CD4-positive, alpha-beta T cell treated with Interleukin-1 beta for 1 hour (primary cell): ENCODE measurements around the gene SYTL3.
A peak's percentile ranks its signal among the peaks of the same experiment; 100 is the strongest.
"Not testable (repeated sequence)": the region's sequence is repeated elsewhere in the genome, so short reads cannot be mapped to it uniquely, and the experiment has no call there.

Experiments
- DNase-seq, 2 donors: peaks; one replicate each; pipeline ENCODE4 v3.0.0-alpha.2; 2020 to 2022

Gene SYTL3, protein sequence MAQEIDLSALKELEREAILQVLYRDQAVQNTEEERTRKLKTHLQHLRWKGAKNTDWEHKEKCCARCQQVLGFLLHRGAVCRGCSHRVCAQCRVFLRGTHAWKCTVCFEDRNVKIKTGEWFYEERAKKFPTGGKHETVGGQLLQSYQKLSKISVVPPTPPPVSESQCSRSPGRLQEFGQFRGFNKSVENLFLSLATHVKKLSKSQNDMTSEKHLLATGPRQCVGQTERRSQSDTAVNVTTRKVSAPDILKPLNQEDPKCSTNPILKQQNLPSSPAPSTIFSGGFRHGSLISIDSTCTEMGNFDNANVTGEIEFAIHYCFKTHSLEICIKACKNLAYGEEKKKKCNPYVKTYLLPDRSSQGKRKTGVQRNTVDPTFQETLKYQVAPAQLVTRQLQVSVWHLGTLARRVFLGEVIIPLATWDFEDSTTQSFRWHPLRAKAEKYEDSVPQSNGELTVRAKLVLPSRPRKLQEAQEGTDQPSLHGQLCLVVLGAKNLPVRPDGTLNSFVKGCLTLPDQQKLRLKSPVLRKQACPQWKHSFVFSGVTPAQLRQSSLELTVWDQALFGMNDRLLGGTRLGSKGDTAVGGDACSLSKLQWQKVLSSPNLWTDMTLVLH

DNA sequence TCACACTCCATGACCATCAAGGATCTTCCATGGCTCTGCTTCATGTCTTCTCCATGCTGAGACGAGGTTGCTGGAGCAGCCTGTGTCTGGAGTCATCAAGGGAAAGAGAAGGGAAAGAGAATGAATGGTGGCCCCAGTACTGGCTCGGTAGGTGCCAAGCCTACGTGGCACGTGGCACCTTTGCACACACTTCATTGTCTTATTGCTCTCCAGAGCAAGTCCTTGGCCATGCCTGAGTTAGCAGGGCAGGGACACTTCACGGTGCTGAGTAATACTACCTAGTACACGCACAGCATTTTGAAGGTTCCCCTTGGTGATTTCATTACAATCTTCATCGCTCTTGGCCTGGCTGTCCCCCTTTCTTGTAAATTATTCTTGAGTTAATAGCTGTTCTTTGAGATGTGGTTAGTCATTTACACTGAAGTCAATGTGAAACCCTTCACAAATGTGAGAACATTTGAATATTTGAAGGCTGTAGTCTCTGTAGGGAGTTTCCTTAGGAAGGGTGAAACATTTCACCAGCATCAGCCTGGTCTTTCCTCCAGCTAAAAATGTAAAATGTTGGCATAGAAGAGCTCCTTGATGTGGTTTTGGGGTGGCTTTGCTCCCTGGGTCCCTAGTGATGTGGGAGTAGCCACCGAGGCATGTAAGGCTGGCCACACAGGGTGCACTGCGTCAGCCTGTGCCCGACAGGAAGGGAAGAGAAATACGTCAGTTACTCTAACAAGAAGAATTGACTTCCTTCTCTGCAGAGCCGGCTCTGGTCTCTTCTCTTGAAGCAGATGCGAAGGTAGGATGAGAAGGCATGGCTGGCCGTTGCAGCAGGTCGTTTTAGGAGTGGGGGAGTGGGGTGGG, at the start of gene SYTL3:
SYTL3 (plus strand) TSS at position 766 of the 855 bp plus-strand sequence. CDS start 13,215 bp downstream, outside the sequence.
- DNase-seq: peak; percentile 89 to 90

DNA sequence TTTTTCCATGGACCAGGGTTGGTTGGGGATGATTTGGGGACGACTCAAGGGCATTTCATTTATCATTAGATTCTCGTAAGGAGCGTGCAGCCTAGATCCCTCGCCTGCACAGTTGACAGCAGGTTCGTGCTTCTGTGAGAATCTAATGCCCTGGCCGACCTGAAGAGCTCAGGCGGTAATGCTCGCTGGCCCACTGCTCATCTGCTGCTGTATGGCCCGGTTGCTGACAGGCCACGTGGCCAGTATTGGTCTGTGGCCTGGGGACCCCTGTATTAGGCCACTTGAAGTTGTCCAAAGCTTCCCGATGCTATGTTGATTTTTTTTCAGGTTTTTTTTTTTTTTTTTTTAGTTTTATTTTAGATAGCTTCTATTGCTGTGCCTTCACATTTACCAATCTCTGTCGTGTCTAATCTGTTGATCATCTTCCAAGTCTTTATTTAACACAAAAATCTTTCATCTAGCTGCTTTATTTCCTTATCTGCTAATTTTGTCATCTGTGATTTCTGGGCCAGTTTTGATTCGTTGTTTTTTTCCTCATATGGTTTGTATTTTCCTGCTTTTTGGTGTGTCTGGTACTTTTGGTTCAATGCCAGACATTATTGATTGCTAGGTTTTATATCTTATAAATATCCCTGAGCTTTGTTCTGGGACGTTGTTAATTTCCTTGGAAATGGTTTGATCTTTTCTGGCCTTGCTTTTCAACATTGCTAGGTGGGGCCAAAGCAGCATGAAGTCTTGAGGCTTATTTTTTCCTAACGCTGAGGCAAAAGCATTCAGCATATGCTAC, 46.4 kb upstream of the SYTL3 start:
- DNase-seq: no peak

DNA sequence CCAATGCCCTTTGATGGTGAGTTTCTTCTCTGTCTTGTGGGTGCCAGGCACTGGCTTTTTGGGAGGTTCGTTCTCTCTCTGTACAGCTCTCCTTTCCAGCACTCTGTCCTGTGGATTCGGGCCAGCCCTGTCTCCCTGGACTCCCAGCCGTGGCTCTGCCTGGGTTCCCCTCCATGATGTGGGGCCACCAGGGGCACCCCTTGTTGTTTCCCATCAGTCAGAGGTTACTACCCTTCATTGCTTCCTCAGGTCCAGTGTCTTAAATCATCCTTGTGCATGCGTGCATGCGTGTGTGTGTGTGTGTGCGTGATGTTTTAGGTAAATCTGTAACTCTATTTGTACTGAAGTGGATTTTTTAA, 45.8 kb upstream of the SYTL3 start:
- no peak for DNase-seq

DNA sequence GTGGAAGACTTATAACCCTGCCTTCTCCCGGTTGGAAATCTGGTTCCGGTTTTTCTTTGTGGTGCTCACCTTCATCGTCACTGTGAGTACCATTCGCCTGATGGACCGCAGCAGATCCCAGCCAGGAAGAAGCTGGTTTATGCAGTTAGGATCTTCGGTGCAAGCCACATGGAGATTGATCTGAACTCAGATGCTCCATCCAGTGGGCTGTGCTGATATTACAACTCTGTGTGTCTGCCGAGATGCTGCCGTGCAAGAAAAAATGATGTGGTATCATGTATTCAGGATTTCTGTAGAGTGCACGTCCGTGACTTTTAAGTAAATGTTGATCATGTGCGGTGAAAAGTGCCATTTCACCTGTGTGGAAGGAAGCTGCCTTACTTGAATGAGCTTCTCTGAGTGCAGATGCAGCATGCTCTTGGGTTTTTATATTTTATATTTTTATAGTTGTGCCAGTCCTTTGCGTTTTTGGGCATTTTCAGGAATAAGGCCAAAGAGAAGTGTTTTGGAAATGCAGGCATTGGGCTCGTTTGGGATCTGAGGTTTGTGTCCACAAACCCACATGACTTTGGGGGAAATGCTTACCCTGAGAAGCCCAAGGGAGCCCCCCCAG, 44.5 kb upstream of the SYTL3 start:
- DNase-seq: peak; percentile 38 to 60

DNA sequence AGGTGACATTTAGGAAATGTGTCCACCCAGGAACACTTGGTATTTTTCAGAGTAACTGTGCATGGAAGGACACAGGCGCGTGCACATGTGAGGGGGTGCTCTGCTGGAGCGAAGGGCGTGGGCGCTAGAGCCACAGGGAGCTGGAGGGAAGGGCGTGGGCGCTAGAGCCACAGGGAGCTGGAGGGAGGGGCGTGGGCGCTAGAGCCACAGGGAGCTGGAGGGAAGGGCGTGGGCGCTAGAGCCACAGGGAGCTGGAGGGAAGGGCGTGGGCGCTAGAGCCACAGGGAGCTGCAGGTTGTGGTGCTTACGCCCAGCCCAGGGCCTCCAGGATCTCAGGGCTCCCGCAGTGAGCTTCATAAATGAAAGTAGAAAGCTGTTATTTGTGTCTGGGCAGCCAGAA, 43.8 kb upstream of the SYTL3 start:
- DNase-seq: not testable (repeated sequence)

DNA sequence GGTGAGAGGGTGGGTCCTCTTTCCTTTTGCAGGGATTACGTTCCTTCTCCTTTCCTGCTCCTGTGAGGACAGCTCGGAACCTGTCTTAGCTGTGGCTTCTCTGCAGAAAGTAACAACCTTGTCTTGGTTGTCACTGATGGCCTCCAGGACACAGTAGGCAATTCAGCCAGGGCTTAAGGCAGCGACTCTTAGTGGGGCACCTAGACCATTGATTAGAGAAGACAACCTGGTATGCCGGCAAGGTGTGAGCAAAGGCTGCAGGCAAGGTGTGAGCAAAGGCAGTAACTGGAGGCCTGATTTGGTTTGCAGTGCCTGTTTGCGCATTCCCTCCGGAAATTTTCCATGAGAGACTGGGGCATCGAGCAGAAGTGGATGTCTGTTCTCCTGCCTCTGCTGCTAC, 42.9 kb upstream of the SYTL3 start:
- DNase-seq: no peak

DNA sequence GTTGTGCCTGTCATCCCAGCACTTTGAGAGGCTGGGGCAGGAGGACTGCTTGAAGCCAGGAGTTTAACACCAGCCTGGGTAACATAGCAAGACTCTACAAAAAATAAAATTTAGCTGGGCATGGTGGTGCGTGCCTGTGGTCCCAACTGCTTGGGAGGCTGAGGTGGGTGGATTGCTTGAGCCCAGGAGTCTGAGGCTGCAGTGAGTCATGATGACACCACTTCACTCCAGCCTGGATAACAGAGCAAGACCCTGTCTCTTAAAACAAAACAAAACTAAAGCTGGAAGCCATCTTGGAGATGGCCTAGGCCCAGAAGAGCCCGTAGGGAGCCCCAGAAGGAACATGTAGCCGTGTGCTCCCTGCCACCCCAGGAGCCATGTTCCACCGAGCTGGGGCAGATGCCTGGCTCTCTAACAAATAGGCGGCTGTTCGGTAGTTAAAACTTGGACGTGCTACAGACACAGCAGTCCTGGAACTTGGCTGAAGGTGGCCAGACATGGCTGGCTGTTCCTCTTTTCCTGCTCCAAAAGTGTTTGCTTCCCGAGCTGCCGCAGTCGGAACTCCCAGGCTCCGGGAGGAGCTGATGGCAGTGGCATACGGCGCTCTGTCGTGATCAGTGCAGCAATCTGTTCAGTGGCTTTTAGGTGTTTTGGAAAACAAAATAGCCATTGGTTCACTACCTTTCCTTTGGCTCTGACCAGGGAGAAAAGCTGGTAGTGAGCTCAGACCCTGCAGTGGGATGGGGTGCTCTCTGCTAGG, 42.3 kb upstream of the SYTL3 start:
- no peak for DNase-seq

DNA sequence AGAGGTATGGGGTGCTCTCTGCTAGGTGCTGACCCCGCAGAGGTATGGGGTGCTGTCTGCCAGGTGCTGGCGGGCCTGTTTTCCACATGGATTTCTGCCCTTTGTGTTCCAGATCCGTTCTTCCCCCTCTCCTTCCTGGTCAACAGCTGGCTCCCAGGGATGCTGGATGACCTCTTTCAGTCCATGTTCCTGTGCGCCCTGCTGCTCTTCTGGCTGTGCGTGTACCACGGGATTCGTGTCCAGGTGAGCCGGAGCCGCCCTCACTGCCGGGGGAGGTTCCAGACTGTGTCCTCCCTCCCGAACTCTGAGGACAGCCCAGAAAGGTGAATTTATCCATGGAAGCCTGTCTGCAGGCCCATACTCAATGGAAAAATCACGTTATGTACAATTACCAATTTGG, 41.6 kb upstream of the SYTL3 start:
- no peak for DNase-seq

DNA sequence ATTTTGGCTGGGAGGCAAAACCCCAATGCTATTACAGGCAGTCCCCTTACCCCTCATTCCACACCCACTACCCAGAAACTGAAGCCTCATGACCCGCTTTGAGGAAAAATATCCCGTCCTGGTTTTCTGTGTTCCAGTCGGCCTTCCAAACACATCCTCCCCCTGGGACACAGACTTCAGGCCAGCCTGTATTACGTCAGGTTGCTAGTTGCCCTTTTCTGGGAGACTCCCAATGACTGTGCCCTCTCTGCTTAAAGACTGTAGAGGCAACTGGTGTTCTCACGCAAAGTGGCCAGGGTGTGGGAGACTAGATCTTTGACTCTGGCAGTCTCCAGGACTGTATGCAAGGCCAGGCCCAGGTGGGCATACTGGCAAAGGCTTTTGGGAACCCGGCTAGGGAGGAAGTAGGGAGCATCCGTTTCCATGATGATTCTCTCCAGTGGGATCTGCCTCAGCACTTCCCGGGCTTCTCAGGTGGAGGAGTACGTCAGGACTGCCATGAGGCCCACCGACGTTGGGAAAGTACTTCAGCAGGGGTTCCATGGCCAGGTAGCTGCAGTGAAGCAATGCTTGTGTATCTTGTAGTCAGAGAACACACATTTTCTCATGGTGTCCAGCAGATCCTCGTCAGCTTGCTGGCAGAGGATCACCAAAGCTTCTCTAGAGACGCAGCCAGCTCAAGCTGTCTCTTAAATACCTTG, 40.2 kb upstream of the SYTL3 start:
- no peak for DNase-seq

DNA sequence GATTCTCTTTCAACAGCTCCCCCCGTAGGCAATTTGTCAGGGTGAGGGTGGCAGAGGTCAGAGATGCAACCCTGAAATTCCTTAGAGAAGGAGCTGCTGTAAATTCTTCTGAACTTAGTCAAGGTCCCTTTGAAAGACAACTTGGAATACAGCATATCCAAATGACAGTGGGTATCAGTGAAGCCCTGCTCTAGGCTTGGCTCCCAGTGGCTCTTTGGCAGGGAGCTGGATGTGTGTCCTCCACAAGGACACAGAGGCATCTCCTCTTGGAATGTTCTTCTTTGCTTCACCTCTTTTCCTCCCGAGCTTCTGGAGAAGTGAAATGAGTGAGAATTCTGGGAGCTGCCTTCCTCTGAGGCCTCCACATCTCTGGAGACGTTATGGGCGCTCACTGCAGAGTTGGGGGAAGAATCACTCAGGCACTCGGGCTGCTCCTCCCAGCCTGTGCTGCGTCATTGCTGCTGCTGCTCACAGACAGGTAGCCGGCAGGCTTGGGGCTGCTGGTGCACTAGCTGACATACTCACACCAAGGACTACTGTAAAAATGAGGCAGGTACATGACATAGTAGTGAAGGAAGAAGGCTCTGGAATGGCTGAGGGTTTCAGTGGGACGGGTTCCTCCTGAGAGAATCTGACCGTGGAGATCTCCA, 39.4 kb upstream of the SYTL3 start:
- DNase-seq: no peak

DNA sequence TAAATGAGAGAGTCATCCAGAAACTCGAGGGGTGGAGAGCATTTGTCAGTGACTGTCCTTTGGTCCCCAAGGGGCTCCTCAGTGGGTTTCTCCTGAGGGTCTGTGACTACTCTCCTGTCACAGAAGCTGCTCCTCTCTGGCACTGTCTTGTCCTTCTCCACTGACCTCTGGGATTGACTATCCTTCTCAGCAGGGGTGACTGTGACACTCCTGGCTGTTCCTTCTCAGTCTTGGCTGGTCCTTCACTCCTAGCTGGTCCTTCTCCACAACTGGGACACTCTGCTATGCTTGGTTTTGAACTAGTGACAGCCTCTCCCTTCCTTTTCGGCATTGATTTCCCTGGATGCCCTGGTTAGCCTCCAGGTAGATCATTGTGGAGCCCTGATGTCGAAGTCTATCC, 38.8 kb upstream of the SYTL3 start:
- DNase-seq: no peak

DNA sequence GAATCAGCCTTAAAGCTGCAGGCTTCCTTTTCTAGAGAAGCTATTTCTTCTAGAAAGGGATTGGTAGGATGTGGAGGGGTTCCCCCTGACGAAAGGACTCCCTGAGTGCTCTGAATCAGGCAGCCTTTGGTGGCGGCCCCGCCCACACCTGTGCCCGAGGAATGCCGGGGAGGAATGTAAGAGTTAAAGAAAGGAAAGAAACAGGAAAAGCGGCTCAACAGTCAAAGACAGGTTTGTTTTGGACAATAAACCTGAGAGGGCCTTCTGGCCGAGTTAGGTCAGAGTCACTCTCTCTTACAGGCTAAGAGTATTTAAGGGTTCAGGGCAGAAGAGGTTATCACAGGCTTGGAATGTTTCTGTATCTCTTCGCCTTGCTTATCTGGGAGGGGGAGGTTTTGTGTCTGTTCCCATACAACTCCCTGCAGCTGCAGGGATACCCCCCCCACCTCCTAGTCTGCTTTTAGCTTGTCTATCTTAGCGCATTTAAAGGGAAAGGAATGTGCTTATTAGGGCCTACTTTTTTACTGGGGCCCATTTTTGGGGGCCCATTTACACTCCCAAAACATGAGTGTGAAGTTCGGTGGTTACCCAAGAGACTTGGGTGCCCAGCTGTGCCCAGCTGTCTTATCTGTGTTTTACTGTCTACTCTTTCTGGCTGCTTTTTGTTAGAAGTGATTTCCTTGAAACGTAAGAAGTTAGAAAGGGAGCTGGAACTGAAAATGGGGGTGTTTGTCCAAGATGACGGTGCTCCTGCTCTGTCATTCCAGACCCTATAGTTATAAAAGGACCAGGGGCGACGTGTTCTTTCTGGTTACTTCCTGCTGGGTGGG, 38.1 kb upstream of the SYTL3 start:
- no peak for DNase-seq

DNA sequence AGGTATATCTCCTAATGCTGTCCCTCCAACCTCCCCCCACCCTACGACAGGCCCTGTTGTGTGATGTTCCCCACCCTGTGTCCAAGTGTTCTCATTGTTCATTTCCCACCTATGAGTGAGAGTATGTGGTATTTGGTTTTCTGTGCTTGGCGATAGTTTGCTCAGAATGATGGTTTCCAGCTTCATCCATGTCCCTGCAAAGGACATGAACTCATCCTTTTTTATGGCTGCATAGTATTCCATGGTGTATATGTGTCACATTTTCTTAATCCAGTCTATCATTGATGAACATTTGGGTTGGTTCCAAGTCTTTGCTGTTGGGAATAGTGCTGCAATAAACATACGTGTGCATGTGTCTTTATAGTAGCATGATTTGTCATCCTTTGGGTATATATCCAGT, 35.2 kb upstream of the SYTL3 start:
- not testable (repeated sequence) for DNase-seq

DNA sequence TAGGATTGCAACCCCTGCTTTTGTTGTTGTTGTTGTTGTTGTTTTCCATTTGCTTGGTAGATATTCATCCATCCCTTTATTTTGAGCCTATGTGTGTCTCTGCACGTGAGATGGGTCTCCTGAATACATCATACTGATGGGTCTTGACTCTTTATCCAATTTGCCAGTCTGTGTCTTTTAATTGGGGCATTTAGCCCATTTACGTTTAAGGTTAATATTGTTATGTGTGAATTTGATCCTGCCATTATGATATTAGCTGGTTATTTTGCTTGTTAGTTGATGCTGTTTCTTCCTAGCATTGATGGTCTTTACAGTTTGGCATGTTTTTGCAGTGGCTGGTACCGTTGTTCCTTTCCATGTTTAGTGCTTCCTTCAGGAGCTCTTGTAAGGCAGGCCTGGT, 31.6 kb upstream of the SYTL3 start:
- not testable (repeated sequence) for DNase-seq

DNA sequence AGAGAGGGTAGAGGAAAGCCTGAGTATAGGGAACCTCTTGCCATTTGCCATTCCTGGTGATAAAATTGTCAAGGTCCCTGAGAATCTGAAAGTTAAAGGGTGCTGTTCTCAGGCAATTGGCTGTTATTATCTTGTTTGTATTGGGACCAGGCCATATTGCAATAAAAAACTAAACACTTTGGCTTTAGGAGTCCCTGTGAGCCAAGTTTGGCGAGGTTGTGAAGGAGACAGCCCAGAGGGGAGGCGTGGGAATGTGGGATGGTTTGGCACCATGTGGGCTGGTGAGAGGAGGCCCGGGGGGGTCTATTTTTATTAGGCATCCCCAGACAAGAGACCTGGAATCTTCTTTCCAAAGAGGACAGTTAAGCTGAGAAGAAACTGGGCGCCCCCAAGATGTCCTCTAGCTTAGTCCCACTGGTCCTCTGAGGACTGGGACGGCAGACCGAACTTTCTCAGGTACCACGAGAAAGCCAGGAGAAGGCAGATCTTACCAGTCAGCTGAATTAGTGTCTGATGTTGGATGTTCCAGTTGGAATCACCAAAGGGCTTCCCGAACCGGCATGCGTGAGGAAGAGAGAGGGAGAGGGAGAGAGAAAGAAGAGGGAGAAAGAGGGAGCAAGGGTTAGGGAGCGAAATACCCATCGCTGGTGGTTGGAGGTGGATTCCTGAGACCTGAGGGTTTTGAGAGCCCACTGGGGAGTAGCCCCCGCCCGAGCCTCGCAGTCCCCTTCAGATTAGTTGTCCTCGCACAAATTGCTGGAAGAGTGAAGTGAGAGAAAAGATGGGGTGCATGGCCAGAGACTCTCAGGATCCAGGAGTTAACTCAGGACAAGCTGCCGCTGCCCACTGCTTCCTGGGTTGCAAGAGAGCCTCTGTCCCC, 29.7 kb upstream of the SYTL3 start:
- DNase-seq: no peak

DNA sequence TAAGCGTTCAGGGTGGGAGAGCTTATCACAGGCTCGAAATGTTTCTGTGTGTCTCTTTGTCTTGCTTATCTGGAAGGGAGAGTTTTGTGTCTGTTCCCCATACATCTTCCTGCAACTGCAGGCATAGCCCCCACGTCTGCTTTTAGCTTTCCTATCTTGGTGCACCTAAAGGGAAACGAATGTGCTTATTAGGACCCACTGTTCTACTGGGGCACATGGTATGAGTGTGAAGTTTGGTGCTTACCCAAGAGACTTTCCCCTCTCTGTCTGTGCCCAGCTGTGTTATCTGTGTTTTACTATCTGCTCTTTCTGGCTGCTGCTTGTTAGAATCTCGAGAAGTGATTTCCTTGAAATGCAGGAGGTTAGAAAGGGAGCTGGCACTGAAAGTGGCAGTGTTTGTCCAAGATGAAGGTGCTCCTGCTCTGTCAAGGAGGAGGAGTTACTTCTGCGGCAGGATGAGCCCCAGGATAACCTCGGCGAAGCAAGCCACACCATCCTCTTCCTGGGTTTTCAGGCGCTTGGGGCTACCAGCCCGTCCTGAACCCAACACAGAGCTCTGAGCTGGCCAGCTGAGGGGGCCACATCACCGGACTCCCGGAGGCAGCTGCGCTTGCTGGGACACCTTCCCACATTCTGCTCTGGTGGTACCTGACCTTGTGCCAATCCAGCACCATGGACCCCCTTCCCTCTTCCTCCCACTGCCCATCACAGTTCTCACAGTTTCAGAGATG, 28.7 kb upstream of the SYTL3 start:
- no peak for DNase-seq

DNA sequence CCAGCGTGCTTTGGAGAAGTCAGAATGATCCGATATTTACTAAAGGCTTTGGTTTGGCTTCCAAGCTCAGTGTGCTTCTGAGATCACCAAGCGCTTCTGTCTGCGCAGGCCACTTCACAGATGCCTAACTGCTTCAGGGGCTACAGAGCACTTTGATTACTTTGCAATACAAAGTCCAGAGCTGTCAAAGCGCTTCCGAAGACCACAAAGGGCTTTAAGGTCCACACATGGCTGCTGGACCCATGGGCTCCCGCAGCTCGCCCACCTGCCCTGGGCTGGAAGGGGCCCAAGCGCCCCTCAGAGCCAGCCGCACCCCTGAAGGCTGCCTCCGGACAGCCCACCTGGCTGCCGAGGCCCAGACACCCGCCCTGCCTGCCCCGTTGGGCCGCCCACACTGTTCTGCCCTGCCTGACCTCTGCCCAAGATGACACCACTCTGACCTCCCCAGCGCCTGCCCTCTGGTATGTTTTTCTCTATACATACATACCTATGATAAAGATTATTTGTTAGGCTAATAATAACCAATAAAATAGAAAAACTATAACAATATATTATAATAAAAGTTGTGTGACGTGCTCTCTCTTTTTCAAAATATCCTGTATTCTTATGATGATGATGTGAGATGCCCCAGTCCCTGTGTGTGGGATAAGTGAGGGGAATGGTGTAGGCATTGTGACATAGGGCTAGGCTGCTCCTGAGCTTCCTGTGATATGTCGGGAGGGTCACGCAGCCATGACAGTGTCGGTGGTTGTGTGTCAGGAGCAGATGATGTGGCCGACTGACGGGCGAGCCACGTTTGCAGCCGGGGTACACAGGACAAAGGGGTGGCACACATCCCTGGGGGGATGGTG, 27.9 kb upstream of the SYTL3 start:
- no peak for DNase-seq
